A549 (cell line): Measurements from ENCODE around the gene RSRC2. TPM values are rescaled to one million over a fixed set of nuclear protein-coding genes. Genes with fewer than 3 reads are reported as not detected.

Experiments
- ATAC-seq, 2 experiments: fragments of 200-7000 bp in 1 of 2; fragments of >200 bp in 1 of 2; cut with Nextera tagmentation in 1 of 2; cut with Tn5 transposase in 1 of 2; 3 replicates each; pipeline versions ENCODE4 v1.8.0 to v1.9.1; 2018 to 2020; ENCODE audit warnings: mild to moderate bottlenecking in 1 of 2, moderate library complexity in 1 of 2
- CTCF ChIA-PET: fragments of 300-600 bp; sonication (Branson Sonifier 250); formaldehyde crosslinking; extraction: SDS; loops from one replicate; lab custom pipeline; 2021; ENCODE audit warnings: antibody characterized with exemption, inconsistent platforms; lab: Yijun Ruan, JAX
- POLR2A ChIA-PET: fragments of 350-600 bp; formaldehyde crosslinking; extraction: SDS; loops from one replicate; lab custom pipeline; 2021; ENCODE audit warnings: antibody characterized with exemption, inconsistent platforms; lab: Yijun Ruan, JAX
- DNase-seq, 2 experiments: peaks; one replicate each; pipeline versions ENCODE4 v3.0.0 to v3.0.0-alpha.2; 2011 to 2016; ENCODE audit warnings: low read depth in 1 of 2, low spot score in 1 of 2
- FAIRE-seq: peaks from 2 replicates; lab custom pipeline; 2011; peaks lifted over from hg19 to GRCh38; lab: Jason Lieb, UNC
- H3K27ac ChIP-seq, 2 experiments: fragments of >200 bp; sonication (Bioruptor Twin); formaldehyde crosslinking; 3 replicates each; pipeline ENCODE4 v1.5.1; 2016 to 2017
- H3K4me1 ChIP-seq: fragments of >200 bp; sonication (Bioruptor Twin); formaldehyde crosslinking; 3 replicates; pipeline ENCODE4 v1.6.1; 2016
- H3K4me2 ChIP-seq: fragments of >200 bp; sonication (Bioruptor Twin); formaldehyde crosslinking; 3 replicates; pipeline ENCODE4 v1.6.1; 2016
- H3K4me3 ChIP-seq: fragments of >200 bp; sonication (Bioruptor Twin); formaldehyde crosslinking; 3 replicates; pipeline ENCODE4 v1.5.1; 2016
- H3K9me3 ChIP-seq: fragments of >200 bp; sonication (Bioruptor Twin); formaldehyde crosslinking; 3 replicates; pipeline ENCODE4 v1.6.1; 2016
- ATOH8 ChIP-seq: fragments of 250-450 bp; sonication (Bioruptor Pico); IDR thresholded peaks from 2 replicates; pipeline ENCODE4 v1.5.0; 2020; ENCODE audit warnings: low read depth, mild to moderate bottlenecking, moderate library complexity
- BHLHE40 ChIP-seq: IDR thresholded peaks from 2 replicates; pipeline ENCODE4 v1.6.1; 2012; ENCODE audit warnings: low read depth, low read length, inconsistent platforms
- CBX8 ChIP-seq: fragments of 200-600 bp; sonication (generic); IDR thresholded peaks from 2 replicates; pipeline ENCODE4 v1.6.1; 2016
- CEBPB ChIP-seq, 2 experiments: fragments of >200 bp in 1 of 2; sonication (Bioruptor Twin) in 1 of 2; formaldehyde crosslinking in 1 of 2; IDR thresholded peaks; 2 replicates each; pipeline ENCODE4 v1.6.1; 2012 to 2016
- CHD2 ChIP-seq: fragments of 150-350 bp; IDR thresholded peaks from 2 replicates; pipeline ENCODE4 v1.6.1; 2014; ENCODE audit warnings: low read length; ENCODE audit not compliant: partially characterized antibody
- E2F6 ChIP-seq: IDR thresholded peaks from 2 replicates; pipeline ENCODE4 v1.6.1; 2012; ENCODE audit warnings: low read depth, borderline replicate concordance
- EHMT2 ChIP-seq: fragments of 200-600 bp; sonication (generic); IDR thresholded peaks from 2 replicates; pipeline ENCODE4 v1.6.1; 2016; ENCODE audit warnings: antibody characterized with exemption, low read depth, mild to moderate bottlenecking, moderate library complexity
- FOSB ChIP-seq: fragments of 250-450 bp; sonication (Bioruptor Pico); IDR thresholded peaks from 2 replicates; pipeline ENCODE4 v1.5.0; 2020; ENCODE audit warnings: mild to moderate bottlenecking, moderate library complexity
- FOSL2 ChIP-seq, 2 experiments: fragments of 450-650 bp in 1 of 2; fragments of >200 bp in 1 of 2; sonication (Bioruptor Twin) in 1 of 2; formaldehyde crosslinking; IDR thresholded peaks; 2 replicates each; pipeline versions ENCODE4 v1.5.0 to v1.6.1; 2016 to 2020; ENCODE audit warnings: mild to moderate bottlenecking in 1 of 2, moderate library complexity in 1 of 2
- HEYL ChIP-seq: fragments of 250-450 bp; sonication (Bioruptor Pico); IDR thresholded peaks from 2 replicates; pipeline ENCODE4 v1.8.0; 2021; ENCODE audit warnings: mild to moderate bottlenecking, moderate library complexity
- HMGXB4 ChIP-seq: fragments of 250-450 bp; sonication (Bioruptor Pico); IDR thresholded peaks from 2 replicates; pipeline ENCODE4 v1.5.0; 2021; ENCODE audit warnings: mild to moderate bottlenecking, moderate library complexity, borderline replicate concordance
- HOXA7 ChIP-seq: fragments of 250-450 bp; sonication (Bioruptor Pico); IDR thresholded peaks from 2 replicates; pipeline ENCODE4 v1.5.0; 2020; ENCODE audit warnings: mild to moderate bottlenecking, moderate library complexity
- HOXB13 ChIP-seq: fragments of 250-450 bp; sonication (Bioruptor Pico); IDR thresholded peaks from 2 replicates; pipeline ENCODE4 v1.5.0; 2020; ENCODE audit warnings: low read depth, mild to moderate bottlenecking, moderate library complexity
- HOXB5 ChIP-seq: fragments of 250-450 bp; sonication (Bioruptor Pico); IDR thresholded peaks from 2 replicates; pipeline ENCODE4 v1.5.0; 2020; ENCODE audit warnings: mild to moderate bottlenecking, moderate library complexity
- KDM5A ChIP-seq: fragments of 200-600 bp; sonication (generic); IDR thresholded peaks from 2 replicates; pipeline ENCODE4 v1.6.1; 2016; ENCODE audit warnings: antibody characterized with exemption, mild to moderate bottlenecking
- MAFK ChIP-seq: fragments of 450-650 bp; IDR thresholded peaks from 2 replicates; pipeline ENCODE4 v1.6.1; 2014; ENCODE audit not compliant: partially characterized antibody
- MAZ ChIP-seq: fragments of 150-350 bp; IDR thresholded peaks from 2 replicates; pipeline ENCODE4 v1.6.1; 2014; ENCODE audit warnings: antibody characterized with exemption, low read depth, low read length, borderline replicate concordance
- MYC ChIP-seq: IDR thresholded peaks from 2 replicates; pipeline ENCODE4 v1.6.1; 2012; ENCODE audit warnings: mild to moderate bottlenecking, inconsistent platforms, low read length, improper control_type of control experiment, borderline replicate concordance
- NR3C1 ChIP-seq: fragments of >200 bp; sonication (Bioruptor Twin); formaldehyde crosslinking; IDR thresholded peaks from 3 replicates; pipeline ENCODE4 v1.6.1; 2017
- PBX3 ChIP-seq: IDR thresholded peaks from 2 replicates; pipeline ENCODE4 v1.6.1; 2012
- PHF8 ChIP-seq: fragments of 200-600 bp; sonication (generic); IDR thresholded peaks from 2 replicates; pipeline ENCODE4 v1.6.1; 2016; ENCODE audit warnings: low read depth, mild to moderate bottlenecking, antibody characterized with exemption, moderate library complexity, borderline replicate concordance
- POLR2AphosphoS2 ChIP-seq: conservative IDR thresholded peaks from 2 replicates; pipeline ENCODE4 v1.6.1; 2012; ENCODE audit warnings: low read length, improper control_type of control experiment, inconsistent platforms
- RARB ChIP-seq: fragments of 250-450 bp; sonication (Bioruptor Pico); IDR thresholded peaks from 2 replicates; pipeline ENCODE4 v1.8.0; 2021; ENCODE audit warnings: mild to moderate bottlenecking, moderate library complexity
- SREBF2 ChIP-seq: fragments of 450-650 bp; IDR thresholded peaks from 2 replicates; pipeline ENCODE4 v1.6.1; 2014; ENCODE audit warnings: mild to moderate bottlenecking, moderate library complexity
- TP53 ChIP-seq: fragments of 250-450 bp; sonication (Bioruptor Pico); IDR thresholded peaks from 2 replicates; pipeline ENCODE4 v1.5.0; 2021; ENCODE audit warnings: mild to moderate bottlenecking, moderate library complexity
- ZC3H11A ChIP-seq: fragments of 450-650 bp; IDR thresholded peaks from 2 replicates; pipeline ENCODE4 v1.6.1; 2014; ENCODE audit warnings: antibody characterized with exemption, mild to moderate bottlenecking
- WGBS: methylation state at CpG from one replicate; pipeline ENCODE4 v1.1.6; 2017; ENCODE audit errors: missing lambda C conversion rate; 5-methylcytosine and 5-hydroxymethylcytosine counted together
- polyA plus RNA-seq, 4 experiments: library from polyadenylated mRNA; depleted of rRNA in 3 of 4; stranded (reverse); fragments of >200 nt; fragmentation: RNase III in 1 of 4; extraction: RNeasy Plus Mini Kit Qiagen cat#74134 plus additional on column Dnase treatment in 1 of 4; gene quantifications; 2 replicates in 3 of 4; 3 replicates in 1 of 4; pipeline ENCODE4 v1.2.3, GENCODE V29; 2011 to 2017

RSRC2 gene
- polyA plus RNA-seq, 2 of the 4 experiments (the other 2 are of a cell fraction) = 72.8 to 83.3 TPM

- TF ChIP-seq MYC = no peak
- TF ChIP-seq EHMT2 = no peak
- TF ChIP-seq TP53 (CRISPR knock-in tag) = no peak
- TF ChIP-seq ATOH8 (CRISPR knock-in tag) = no peak
- TF ChIP-seq HOXB13 (CRISPR knock-in tag) = no peak
- TF ChIP-seq MAFK = no peak
- TF ChIP-seq HEYL (CRISPR knock-in tag) = no peak
- no peak for TF ChIP-seq HMGXB4 (CRISPR knock-in tag)
- TF ChIP-seq PBX3 = no peak
- no peak for TF ChIP-seq SREBF2
- no peak for TF ChIP-seq HOXA7 (CRISPR knock-in tag)
- no peak for TF ChIP-seq HOXB5 (CRISPR knock-in tag)
- no peak for TF ChIP-seq POLR2AphosphoS2
- no peak for TF ChIP-seq RARB (CRISPR knock-in tag)
These were observed 17.8 kb upstream of the RSRC2 start (continued) for GRCh38 chr12:122544537-122544936.

- ChIA-PET CTCF (no interaction called here), POLR2A (interaction anchor here (2.2 kb wide), 1 partner anchor 12 kb away, joined by 12 read pairs; the partner anchor contains the start of genes KNTC1 and RSRC2)
- no peak for TF ChIP-seq EHMT2
- TF ChIP-seq HEYL (CRISPR knock-in tag) = no peak
- no peak for TF ChIP-seq CHD2
- TF ChIP-seq NR3C1 = no peak
- TF ChIP-seq TP53 (CRISPR knock-in tag) = no peak
- TF ChIP-seq CEBPB (IDR thresholded peaks at IDR 0.05) = no peak
- no peak for TF ChIP-seq PHF8
- TF ChIP-seq FOSB (CRISPR knock-in tag) = no peak
- no peak for TF ChIP-seq E2F6
- no peak for TF ChIP-seq ATOH8 (CRISPR knock-in tag)
- no peak for TF ChIP-seq KDM5A
- no peak for TF ChIP-seq POLR2AphosphoS2
- no peak for TF ChIP-seq HOXA7 (CRISPR knock-in tag)
- no peak for TF ChIP-seq MAZ
- no peak for TF ChIP-seq BHLHE40
- no peak for TF ChIP-seq ZC3H11A
- TF ChIP-seq CBX8 = no peak
- TF ChIP-seq FOSL2 (IDR thresholded peaks at IDR 0.05) = no peak
- no peak for TF ChIP-seq FOSL2 (CRISPR knock-in tag; IDR thresholded peaks at IDR 0.05)
- TF ChIP-seq PBX3 = no peak
- H3K27ac ChIP-seq = no peak overlapping the region
- H3K4me1 ChIP-seq = no peaks in the 10 kb centered on the region
- WGBS = 94% methylated on average over 5 of the region's 5 CpGs
- FAIRE-seq (no peak), DNase-seq (no peak), ATAC-seq (no peak)
- H3K9me3 ChIP-seq = no peaks in the 10 kb centered on the region
- no peak overlapping the region for H3K4me3 ChIP-seq
- H3K4me2 ChIP-seq = no peak overlapping the region
These were observed 11.8 kb upstream of the RSRC2 start for GRCh38 chr12:122538496-122538895.
